Measurements from ENCODE around the gene RPS6KA2.
A peak's percentile ranks its signal among the peaks of the same experiment; 100 is the strongest.
"Not testable (repeated sequence)": the region's sequence is repeated elsewhere in the genome, so short reads cannot be mapped to it uniquely, and the experiment has no call there.

Gene RPS6KA2

DNA sequence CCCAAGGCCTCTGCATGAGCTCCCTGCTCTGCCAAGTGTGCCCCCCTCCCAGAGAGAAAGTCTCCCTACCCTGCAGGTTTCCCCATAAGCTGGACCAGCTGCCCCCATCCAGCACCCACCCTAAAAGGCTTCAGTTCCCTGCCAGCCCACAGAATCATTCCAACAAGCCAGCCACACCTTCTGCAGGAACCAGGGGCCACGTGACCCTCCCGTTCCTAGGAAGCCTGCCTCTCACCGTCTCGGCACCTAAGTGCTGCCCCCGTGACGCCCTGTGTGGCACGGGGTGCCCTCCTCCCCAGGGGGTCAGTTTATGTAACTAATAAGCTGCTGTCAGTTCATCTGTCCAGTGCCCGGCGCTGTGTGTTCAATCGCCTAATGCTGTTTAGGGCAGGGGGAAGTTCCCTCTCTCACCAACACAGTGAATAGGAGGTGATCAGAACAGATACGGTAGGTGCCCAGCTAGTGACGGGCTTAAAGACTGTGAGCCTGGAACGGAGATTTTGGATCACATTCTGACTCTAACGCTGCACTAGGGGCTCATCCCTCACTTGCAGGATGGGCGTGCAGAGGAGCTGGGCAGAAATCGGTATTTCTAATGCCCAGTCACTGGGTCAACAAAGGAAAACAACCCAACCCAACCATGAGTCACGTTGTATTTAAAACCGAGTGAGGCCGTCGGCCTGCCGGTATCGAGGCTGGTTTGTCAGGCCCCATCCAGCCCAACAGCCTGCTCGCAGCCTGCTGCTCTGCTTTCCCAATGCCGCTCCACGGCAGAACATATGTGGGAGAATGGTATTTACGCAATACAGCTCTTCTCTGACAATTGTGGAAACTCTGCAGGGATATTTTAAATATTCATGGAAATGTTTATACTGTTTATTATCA lies 96.6 kb downstream of the RPS6KA2 start:
- no peak for DNase-seq (ENCODE audit: low read depth in 2 of 2)

DNA sequence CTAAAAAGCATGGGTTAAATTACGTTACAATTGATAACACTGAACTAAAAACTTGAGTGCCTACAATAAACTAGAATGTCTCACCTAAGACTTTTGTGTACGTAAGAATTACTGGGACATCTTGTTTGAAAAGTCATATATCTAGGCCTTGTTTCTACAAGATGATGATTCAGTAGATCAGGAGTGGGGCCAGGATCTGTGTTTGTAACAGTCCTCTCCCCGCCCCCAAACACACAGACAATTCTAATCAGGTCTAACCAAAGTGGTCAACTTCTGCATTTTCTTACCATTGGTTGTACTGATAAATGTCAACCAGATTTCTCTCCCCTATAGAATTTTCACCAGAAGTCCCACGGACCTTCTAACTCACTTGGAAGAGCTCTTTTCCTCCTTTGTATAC lies 97.5 kb downstream of the RPS6KA2 start:
- DNase-seq (ENCODE audit: low read depth in 2 of 2), result no peak

DNA sequence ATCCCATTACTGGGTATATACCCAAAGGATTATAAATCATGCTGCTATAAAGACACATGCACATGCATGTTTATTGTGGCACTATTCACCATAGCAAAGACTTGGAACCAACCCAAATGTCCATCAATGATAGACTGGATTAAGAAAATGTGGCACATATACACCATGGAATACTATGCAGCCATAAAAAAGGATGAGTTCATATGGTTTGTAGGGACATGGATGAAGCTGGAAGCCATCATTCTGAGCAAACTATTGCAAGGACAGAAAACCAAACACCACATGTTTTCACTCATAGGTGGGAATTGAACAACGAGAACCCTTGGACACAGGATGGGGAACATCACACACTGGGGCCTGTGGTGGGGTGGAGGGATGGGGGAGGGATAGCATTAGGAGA lies 98.0 kb downstream of the RPS6KA2 start:
- not testable (repeated sequence) for DNase-seq (ENCODE audit: low read depth in 2 of 2)

DNA sequence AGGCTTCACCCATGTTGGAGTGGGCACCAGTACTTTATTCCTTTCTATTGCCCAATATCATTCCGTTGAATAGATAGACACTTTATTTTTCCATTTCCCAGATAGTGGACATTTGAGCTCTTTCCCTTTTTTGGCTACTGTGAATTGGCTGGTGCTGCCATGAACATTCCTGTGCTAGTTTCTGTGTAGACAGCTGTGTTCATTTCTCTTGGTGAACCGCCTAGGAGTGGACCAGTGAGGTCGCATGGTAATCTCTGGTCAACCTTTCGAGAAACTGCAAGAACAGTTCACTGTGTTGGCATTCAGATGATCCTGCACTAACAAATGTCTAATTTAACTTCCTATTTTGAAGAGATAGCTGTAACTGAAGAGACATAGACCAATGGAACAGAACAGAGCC lies 99.2 kb downstream of the RPS6KA2 start:
- no peak for DNase-seq (ENCODE audit: low read depth in 2 of 2)

DNA sequence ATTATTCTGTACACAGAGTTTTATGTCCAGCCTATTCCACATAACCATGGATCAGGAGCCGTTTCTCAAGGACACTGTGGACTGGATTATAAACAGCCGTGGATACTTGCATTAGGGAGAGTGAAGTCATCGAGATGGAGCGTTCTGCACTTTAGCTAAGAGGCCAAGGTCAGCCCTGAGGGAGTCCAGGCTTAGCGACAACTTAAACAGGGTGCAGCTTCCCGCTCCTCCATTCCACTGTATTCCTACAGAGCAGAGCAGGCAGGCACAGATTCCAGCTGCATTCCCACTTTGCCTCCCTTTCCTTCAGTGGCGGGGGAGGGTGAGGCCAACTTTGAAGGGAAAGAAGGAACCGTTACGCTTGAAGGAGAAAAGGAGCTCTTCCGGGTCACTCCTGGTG lies 100.1 kb downstream of the RPS6KA2 start:
- DNase-seq (ENCODE audit: low read depth in 2 of 2), result no peak

DNA sequence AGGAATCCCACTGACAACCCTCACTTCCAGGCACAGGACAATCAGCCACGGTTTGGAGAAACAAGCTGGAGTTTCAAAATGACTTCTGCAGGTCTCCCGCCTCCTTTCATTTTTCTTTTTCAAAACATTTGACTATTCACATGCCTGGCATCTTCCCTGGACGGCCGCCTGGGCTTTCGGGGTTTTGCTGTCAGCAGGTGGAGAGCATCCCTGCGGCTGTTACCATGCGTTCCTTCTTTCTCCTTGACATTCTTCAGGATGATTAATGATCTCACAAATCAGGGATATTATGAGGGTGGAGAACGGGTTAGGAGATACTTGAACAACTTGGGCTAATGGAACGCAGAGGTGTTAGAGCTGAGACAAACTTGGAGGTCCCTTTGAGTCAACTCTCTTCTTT lies 101.5 kb downstream of the RPS6KA2 start:
- DNase-seq (ENCODE audit: low read depth in 2 of 2), result no peak

DNA sequence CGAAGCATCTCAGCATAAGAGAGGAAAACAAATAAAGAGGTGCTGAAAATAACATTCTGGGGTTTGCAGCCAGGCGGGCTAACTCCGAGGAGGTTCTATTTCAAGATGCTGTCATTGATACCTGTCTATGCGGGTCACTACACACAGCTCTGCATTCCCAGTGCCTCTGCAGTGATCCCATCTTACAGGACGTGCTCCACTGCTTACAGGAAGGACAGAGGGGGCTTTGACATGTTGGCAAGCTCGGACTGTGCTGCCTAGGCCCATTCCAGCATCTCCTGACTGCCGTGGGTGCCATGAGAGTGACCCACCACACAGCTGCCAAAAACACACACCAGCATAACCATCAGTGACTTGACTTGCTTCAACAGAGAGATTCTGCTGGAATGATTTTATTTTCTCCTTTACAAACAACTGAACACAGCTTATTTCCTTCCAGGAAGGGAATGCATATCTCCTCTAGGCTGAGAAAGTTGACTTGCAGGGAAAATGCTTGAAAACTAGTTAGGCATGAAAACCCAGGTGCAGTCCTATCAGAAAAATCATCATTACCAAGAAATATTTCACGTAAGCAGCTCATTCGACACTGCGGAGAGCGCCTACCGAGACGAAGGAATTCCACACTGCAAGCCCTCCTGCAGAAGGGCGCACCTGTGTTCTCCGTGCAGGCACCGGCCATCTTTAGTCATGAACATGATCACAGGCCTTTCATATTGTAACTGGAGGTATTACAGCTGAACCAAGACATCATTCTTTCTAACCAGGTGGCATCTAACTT lies 103.1 kb downstream of the RPS6KA2 start:
- DNase-seq (ENCODE audit: low read depth in 2 of 2), result no peak

DNA sequence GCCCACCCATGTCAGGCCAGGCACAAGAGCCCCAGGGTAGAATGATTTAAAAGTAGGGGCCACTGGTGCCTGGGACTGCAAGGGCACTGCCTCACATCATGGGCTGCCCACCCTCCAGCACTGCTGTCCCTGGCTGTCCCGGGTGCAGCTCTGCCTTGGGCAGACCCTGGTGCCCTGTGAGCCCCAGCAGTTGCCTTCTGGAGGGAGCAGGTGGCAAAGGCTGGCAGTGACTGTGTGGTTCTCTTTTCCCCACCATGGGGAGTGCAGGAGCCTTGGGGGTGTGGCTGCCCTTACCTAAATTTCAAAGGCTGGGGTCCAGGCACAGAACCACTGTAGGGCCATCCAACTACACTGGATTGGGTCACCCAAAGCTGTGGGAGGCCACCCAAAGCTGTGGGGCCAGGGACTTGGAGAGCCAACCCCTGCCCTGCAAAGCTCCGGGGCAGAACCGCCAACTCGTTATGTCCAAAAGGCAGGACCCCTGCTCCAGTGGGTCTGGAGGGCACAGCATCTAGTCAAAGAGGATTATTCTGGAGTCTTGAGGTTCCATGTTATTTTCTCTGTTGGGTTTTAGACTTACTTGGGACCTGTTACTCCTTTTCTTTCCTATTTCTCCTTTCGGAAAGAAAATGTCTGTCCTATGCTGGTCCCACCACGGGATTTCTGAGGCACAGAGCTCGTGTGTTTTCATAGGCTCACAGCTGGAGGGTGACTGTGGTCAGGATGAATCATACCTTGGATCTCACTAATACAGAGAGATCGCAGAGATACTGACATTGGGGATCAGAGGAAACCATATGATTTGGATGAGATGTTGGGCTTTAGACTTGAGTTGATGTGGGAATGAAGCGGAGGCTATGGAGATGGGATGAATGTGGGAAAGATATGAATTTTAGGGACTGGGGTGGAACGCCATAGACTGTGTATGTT lies 105.9 kb downstream of the RPS6KA2 start:
- DNase-seq (ENCODE audit: low read depth in 2 of 2), result no peak

DNA sequence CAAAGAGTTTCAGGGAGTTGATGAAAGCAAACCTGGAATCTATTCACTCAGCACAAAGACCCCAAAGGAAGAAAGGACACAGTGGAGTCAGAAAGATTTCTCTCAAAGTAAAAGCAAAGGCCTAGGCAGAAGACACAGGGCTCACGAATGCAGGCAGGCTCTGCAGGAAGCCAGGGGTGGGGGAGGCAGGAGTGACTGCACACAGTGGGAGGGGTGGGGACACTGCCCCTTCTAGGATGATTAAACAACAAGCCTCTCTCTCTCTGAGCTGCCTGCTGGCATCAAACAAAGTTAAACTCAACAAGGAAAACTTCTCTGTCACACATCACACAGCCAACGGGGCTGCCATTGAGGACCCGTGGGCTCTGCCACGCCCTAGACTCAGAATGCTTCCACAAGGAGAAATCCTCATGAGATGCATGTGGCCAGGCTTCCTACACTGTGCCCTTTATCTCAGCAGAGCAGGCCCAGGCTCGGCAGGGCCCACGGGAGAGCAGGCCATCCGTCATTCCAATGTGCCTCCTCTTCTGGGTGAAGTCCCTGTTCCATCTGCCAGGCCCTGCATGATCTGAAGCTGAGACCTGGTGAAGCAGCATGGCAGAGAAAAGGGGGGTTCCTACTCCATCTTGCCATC lies 110.7 kb downstream of the RPS6KA2 start:
- no peak for DNase-seq (ENCODE audit: low read depth in 2 of 2)

DNA sequence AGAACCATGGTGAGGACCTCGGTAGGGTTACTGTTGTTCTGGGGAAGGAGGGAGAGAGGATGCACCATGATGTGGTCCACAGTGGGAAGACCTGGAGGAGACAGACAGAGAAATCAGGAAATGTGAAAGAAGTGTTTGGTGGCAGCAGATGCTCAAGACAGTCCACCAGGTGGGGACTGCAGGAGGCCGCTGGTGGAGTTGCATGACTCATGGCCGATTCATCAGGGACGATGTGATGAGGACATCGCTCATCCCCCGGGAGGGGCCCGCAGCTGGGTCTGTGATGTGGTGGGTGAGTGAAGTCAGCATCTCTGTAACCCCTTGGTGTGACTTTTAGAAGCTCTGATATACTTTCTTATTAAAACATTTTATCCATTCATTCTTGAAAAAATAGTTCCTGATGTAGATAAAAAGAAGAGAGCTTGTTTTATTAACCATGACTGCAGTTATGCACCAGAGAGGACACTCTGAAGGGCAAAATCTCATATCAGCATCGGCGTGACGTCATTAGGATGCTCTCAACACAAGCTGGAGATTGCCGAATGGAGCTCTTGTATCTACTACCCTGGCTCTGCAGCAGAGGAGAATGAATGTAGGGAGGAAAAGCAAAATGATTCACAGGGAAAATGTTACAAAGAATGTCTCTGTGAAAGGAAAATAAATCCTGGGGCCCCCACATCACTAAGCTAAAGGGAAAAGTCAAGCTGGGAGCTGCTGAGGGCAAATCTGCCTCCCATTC lies 111.8 kb downstream of the RPS6KA2 start:
- peak; percentile 49 to 59 for DNase-seq (ENCODE audit: low read depth in 2 of 2)

DNA sequence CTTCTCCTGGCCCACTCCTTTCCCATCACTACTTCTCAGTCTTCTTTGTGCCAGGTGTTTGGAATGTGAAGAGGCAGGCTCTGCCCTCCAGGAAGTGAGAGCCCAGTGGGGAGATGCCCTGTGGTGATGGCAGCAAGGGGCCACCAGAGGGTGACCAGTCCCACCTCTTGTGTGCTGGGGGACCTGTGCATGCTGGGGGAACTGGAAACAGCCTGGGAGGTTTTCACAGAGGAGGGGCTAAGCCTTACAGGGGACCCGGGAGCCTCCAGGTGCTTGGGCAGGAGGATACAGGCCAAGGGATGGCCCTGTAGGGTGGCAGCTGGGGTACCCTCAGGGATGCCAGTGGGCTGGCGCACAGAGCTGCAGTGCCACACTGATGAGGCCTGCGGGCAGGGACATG lies 112.9 kb downstream of the RPS6KA2 start:
- DNase-seq (ENCODE audit: low read depth in 2 of 2), result no peak

DNA sequence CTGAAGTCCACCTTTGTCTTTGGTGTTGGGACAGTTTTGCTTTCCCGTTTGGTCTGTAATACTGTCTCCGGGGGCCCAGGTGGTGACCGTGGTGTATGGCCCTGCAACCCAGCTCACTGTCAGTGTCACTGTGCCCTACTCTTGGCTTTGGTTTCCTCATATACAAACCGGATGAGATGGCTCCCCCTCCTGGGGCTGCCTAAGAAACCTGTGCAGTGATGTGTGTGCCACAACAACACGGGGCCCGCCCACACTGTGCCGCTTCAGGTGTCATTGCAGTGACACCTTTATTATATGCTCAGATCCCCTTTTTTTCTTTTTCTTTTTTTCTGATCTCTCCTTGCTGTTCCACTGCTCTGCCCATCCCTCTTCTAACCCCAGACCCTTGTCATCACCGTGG lies 114.5 kb downstream of the RPS6KA2 start:
- peak; percentile 11 to 13 for DNase-seq (ENCODE audit: low read depth in 2 of 2)

DNA sequence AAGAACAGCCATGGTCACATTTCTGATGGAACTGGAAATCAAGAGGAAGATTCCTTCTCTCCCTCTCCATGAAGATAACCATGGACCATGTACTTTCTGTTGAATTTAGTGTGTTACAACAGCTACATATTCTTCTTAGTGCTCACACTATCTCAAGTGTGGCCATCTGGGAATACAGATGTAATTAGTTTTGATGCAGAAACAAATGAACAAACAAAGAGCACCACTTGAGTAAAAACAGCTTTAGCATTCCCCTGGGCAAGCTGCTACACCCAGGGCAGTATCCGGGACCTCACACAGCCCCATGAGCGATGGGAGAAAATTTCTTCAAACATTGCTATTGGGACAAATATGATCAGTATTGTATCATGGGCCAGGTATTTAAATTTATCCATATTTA lies 115.7 kb downstream of the RPS6KA2 start:
- no peak for DNase-seq (ENCODE audit: low read depth in 2 of 2)

DNA sequence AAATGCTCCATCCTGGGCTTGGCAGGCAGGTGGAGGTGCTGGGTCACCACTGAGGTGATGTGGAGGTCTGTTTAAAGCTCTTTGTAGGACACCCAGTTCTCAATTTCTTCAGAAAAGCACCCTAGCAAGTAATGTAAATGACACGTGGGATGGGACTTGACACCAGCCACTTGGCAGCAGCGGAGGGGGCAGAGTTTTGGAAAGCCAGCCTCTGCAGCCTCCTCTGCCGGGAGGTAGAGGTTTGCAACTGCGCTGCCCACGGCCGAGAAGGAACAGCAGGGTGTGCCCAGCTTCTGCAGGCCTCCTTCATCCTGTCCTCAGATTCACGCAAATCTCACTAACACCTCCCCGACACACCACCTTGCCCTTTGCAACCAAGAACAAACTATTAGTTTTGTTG lies 117.9 kb downstream of the RPS6KA2 start:
- DNase-seq (ENCODE audit: low read depth in 2 of 2), result no peak

DNA sequence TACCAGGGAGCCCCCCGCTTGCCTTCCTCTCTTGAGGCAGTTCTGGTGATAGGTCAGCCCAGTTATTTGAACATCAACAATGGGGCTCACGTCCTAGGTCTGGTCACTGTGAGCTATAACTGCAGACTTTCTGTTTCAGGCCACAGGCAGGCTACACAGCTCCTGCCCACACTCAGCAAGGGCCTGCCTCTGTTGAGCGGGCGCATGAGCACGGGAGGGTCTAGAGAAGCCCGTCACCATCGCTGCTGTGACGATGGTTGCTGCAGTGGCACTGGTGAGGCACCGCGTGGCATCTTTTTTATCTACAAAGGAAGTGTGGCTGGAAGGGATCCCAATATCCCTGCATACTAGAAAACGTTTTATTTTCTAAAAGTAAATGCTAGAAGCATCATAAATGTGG lies 118.3 kb downstream of the RPS6KA2 start:
- no peak for DNase-seq (ENCODE audit: low read depth in 2 of 2)

DNA sequence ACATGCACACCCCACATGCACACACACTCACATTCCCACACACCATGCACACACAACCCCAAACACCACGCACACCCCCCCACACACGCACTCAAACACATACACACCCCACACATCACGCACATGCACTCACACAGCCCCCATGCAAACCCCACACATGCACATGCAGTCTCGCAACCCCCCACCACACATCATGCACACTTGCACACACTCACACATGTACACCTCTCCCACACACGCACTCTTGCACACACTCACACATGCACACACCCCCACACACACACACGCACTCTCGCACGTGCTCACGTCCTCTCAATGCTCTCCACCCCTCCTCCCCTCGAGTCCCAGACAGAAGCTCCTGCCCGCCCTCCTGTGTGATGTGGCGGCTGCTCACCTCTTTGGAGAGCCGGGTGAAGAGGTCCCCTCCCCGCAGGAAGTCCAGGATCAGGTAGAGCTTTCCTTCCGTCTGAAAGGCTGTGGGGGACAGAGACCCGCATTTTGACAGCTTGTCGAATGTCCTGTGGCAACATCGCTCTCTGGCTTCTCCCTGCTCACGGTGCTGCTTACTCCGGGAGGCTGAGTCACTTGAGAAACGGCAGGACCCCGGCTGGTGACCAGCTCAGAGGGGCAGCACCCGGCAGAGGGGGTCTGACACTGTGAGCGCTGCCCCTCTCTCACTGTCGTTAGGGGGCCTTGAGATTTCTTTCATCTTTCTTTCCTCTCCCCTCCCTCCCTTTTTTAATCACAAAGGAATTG lies 119.1 kb downstream of the RPS6KA2 start:
- no peak for DNase-seq (ENCODE audit: low read depth in 2 of 2)

DNA sequence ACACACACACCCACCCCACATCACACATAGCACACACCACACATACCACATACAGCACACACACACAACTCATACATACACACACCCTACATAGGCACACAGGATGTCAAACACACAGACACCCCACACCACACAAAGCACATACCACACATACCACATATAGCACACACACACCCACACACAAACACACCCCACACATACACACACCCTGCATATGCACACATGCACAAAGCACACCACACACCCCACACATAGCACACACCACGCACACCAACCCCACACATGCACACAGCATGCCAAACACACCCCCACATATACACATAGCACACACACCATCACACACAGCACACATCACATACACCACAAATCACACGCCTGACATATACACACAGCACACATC lies 119.7 kb downstream of the RPS6KA2 start:
- DNase-seq (ENCODE audit: low read depth in 2 of 2), result no peak

DNA sequence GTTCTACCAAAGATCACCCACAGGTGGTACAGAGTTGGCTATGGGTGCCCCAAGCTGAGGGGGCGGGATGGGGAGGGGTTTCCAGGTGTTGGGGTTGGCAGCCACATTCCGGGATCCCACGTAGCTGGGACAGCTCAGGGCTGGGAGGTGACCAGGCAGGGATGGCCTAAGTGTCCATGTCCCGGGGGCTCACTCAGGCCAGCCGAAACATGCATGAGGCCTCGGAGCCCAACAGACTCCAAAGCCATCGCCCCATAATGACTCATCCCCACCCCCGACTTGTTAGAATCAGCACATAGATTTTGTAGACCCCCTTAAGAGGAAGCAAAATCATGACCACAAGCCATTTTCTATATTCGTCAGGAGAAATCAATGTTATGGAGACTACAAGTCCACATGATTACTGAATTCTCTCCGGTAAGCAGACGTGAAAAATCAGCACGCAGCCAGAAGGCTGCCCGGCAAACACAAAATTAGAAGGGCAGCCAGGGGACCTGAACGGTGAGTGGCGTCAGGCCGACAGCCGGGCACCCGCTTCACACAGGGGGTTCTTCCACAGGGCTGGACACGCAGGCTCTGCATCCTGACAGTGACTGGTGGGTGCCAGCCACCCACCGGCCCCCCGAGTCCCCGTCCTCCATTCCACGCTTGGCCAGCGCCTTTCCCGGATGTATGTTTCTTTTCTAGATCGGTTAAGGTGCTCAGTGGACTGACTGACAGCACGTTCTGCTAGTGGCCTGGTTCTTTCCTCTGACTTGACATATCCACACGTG lies 121.7 kb downstream of the RPS6KA2 start:
- no peak for DNase-seq (ENCODE audit: low read depth in 2 of 2)

DNA sequence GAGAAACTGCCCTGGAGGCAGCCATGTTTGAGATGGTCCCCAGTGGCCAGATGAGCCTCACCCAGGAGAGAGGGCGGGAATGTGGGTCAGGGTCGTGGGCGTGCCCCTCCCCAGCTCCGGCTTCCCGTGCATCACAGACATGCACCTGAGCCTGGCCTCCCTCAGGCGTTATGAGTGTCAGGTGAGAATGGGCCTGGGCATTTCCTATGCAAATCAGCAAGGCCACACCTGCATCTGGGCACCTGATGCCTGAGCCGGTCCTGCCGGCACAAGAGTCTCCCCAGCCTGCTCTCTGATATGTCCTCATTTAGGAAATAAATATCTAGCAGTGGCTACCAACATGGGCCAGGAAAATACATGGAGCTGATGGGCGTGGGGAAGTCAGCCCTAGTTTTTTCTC lies 123.0 kb downstream of the RPS6KA2 start:
- no peak for DNase-seq (ENCODE audit: low read depth in 2 of 2)
